Tibial nerve (tissue), 4 donors: ENCODE results near the gene SLC46A1. TPM values are rescaled to one million over a fixed set of nuclear protein-coding genes. Genes with fewer than 3 reads are reported as not detected.
A peak's percentile ranks its signal among the peaks of the same experiment; 100 is the strongest.

Source experiments
- DNase-seq, 2 donors: peaks; one replicate each; pipeline ENCODE4 v3.0.0-alpha.2; 2019; ENCODE audit warnings: low spot score in 2 of 2
- H3K27ac ChIP-seq, 4 donors: fragments of 200-600 bp; sonication (generic) in 3 of 4; one replicate each; pipeline ENCODE4 v1.5.1; 2017 to 2019; ENCODE audit warnings: mild to moderate bottlenecking in 1 of 4
- H3K27me3 ChIP-seq, 2 donors: fragments of 200-600 bp; sonication (generic) in 1 of 2; one replicate each; pipeline versions ENCODE4 v1.5.1 to v1.6.0; 2017 to 2019
- H3K36me3 ChIP-seq, 3 donors: fragments of 200-600 bp; sonication (generic); one replicate each; pipeline ENCODE4 v1.5.1; 2018 to 2019
- H3K4me1 ChIP-seq, 4 donors: fragments of 200-600 bp; sonication (generic) in 3 of 4; one replicate each; pipeline ENCODE4 v1.5.1; 2017 to 2019
- H3K4me3 ChIP-seq, 4 donors: fragments of 200-600 bp; sonication (generic) in 3 of 4; one replicate each; pipeline ENCODE4 v1.5.1; 2017 to 2019; ENCODE audit warnings: mild to moderate bottlenecking in 1 of 4, moderate library complexity in 1 of 4
- H3K9me3 ChIP-seq, 4 donors: fragments of 200-600 bp; sonication (generic) in 3 of 4; one replicate each; pipeline ENCODE4 v1.5.1; 2017 to 2019
- CTCF ChIP-seq, 5 experiments: fragments of 200-600 bp in 3 of 5; fragments of 450-650 bp in 2 of 5; sonication (generic) in 3 of 5; IDR thresholded peaks; one replicate each; pipeline ENCODE4 v1.5.1; 2016 to 2019; ENCODE audit warnings: antibody characterized with exemption in 5 of 5, mild to moderate bottlenecking in 3 of 5, moderate library complexity in 2 of 5
- EP300 ChIP-seq, 2 donors: sonication (generic); formaldehyde crosslinking; IDR thresholded peaks; one replicate each; pipeline ENCODE4 v1.6.1; 2017; ENCODE audit warnings: antibody characterized with exemption in 2 of 2, mild to moderate bottlenecking in 1 of 2
- POLR2A ChIP-seq, 2 donors: fragments of 450-650 bp; IDR thresholded peaks; one replicate each; pipeline ENCODE4 v1.6.1; 2017; ENCODE audit warnings: antibody characterized with exemption in 2 of 2, mild to moderate bottlenecking in 2 of 2, moderate library complexity in 2 of 2
- WGBS, 2 donors: methylation state at CpG; one replicate each; pipeline ENCODE4 v1.1.5; 2018; 5-methylcytosine and 5-hydroxymethylcytosine counted together
- total RNA-seq, 4 donors: library from RNA; depleted of rRNA; stranded (reverse); fragments of >200 nt; gene quantifications; one replicate each; pipeline ENCODE4 v1.1.0, GENCODE V29; 2016

SLC46A1 gene
- total RNA-seq, 4 donors from 2014 or later: 5.0 to 10.8 (median 6.4) TPM

GRCh38 chr17:28357061-28357900 is 48.7 kb downstream of the SLC46A1 start, which contains the start of gene POLDIP2:
POLDIP2 (minus strand) TSS chr17:28357527; CDS start chr17:28357448, 79 bp downstream.
- no peaks in the 10 kb centered on the region for H3K27me3 ChIP-seq
- H3K4me3 ChIP-seq: peak within 1 kb of the TSS; percentile 69 to 98 (median 88)
- TF ChIP-seq CTCF (IDR thresholded peaks at IDR 0.05) (peak in 3 of 5 experiments; percentile 8 to 61 (median 24)), EP300 (IDR thresholded peaks at IDR 0.05) (peak; percentile 88 to 98), POLR2A (IDR thresholded peaks at IDR 0.05) (peak; percentile 74 to 85)
- H3K4me1 ChIP-seq: peaks cover 0 to 34% (median 17%) of the 10 kb centered on the region in 4 donors
- peak within 1 kb of the TSS; percentile 40 to 94 (median 92) for H3K27ac ChIP-seq
- peaks cover 0 to 62% (median 30%) of the 10 kb centered on the region in 3 donors for H3K36me3 ChIP-seq
- DNase-seq: peak; percentile 85 to 86
- no peaks in the 10 kb centered on the region for H3K9me3 ChIP-seq
- 0 to 1% methylated on average over 53 of the region's 80 CpGs for WGBS, 2 donors

DNA sequence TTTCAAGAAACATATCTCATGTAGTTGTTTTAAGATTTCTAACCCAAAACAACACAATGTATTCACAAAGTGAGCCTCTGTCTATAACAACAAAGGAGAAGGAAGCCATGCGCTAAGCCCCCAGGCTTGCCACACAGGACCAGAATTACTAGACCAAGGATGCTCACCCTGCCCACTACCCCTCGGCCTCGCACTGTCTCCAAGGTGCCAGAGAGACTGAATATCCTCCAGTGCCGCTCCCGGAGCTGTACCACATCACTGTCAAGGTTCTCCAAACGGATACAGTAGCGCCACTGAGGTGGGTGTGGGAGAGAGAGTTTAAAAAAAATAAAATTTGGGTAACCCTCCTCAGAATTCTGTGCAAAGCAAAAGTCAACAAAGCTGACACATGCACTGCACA is 55.7 kb downstream of the SLC46A1 start:
- TF ChIP-seq POLR2A (IDR thresholded peaks at IDR 0.05) (no peak), CTCF (IDR thresholded peaks at IDR 0.05) (no peak), EP300 (IDR thresholded peaks at IDR 0.05) (no peak)
- Histone ChIP-seq H3K36me3 (peaks cover 5 to 99% (median 25%) of the 10 kb centered on the region in 3 donors), H3K4me3 (no peak overlapping the region), H3K4me1 (peaks cover 0 to 18% (median 0%) of the 10 kb centered on the region in 4 donors), H3K27me3 (no peaks in the 10 kb centered on the region), H3K27ac (no peak overlapping the region), H3K9me3 (no peaks in the 10 kb centered on the region)
- WGBS, 2 donors: 88 to 90% methylated on average over 7 of the region's 7 CpGs
- DNase-seq: no peak

DNA sequence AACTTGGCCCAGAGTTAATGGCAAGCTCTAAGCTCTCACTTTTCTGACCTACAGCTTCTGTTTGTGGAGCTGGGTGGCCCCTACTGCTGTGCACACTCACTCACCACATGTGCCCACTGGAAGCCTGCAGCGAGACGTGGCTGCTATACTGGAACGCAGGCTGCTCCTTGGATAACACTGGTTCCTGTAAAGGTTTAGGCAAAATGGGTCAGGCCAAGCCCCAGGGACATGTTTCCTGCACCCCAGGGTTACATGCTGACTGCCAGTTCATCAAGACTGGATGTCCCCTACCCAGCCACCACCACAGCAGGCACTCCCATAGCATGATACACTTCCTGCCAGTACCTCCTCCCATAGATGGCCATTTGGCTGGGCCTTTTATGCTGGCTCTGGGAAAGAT is 57.0 kb downstream of the SLC46A1 start:
- DNase-seq: no peak
- no peaks in the 10 kb centered on the region for H3K9me3 ChIP-seq
- H3K4me1 ChIP-seq: peaks cover 0 to 10% (median 0%) of the 10 kb centered on the region in 4 donors
- TF ChIP-seq EP300 (IDR thresholded peaks at IDR 0.05) (no peak), POLR2A (IDR thresholded peaks at IDR 0.05) (no peak), CTCF (IDR thresholded peaks at IDR 0.05) (no peak)
- H3K4me3 ChIP-seq: no peak overlapping the region
- no peaks in the 10 kb centered on the region for H3K27me3 ChIP-seq
- H3K27ac ChIP-seq: no peak overlapping the region
- H3K36me3 ChIP-seq: peaks cover 8 to 99% (median 27%) of the 10 kb centered on the region in 3 donors
- 79% methylated on average over 3 of the region's 3 CpGs for WGBS, 2 donors

DNA sequence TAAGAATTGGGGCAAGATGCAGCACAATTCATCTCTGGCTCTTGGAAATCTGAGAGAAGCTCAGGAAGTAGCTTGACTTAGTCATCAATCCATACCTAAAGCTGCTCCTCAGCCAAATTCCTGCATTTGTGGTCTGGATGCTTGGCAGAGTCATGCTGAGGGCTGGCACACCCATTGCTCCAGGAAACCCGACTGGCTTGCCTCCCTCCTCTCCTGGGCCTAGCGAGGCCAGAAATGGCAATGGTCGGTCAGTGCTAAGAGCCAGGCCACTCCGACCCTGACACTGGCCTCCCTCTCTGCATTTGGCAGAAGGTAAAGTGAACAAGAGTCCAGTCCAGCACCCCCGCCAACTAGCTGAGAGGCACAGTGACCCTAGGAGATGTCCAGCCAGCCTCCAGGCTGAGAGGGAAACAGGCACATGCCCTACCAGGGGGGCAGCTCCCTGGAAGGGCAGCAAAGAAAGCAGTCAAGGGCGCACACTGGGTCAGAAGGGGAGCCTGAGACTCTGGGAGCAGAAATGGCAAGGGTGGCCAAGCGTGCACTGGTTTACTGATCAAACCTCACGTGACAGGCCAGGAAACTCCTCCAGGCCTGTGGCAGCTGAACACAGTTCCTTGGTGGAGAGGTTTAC is 58.6 kb downstream of the SLC46A1 start:
- WGBS, 2 donors: 70 to 85% methylated on average over 8 of the region's 8 CpGs
- TF ChIP-seq CTCF (IDR thresholded peaks at IDR 0.05) (no peak), POLR2A (IDR thresholded peaks at IDR 0.05) (no peak), EP300 (IDR thresholded peaks at IDR 0.05) (no peak)
- H3K27ac ChIP-seq: no peak overlapping the region
- H3K4me1 ChIP-seq: peaks cover 0 to 10% (median 0%) of the 10 kb centered on the region in 4 donors
- no peak for DNase-seq
- no peak overlapping the region for H3K4me3 ChIP-seq
- H3K9me3 ChIP-seq: no peaks in the 10 kb centered on the region
- no peaks in the 10 kb centered on the region for H3K27me3 ChIP-seq
- H3K36me3 ChIP-seq: peaks cover 12 to 99% (median 24%) of the 10 kb centered on the region in 3 donors
